Rectal smooth muscle tissue (tissue), 1 donor: ENCODE measurements around the gene GXYLT2.

Experiments used
- H3K27ac ChIP-seq: one replicate; pipeline ENCODE4 v1.7.0; 2013; ENCODE audit warnings: low read depth, low read length, inconsistent platforms
- H3K27me3 ChIP-seq: one replicate; pipeline ENCODE4 v1.7.0; 2013; ENCODE audit warnings: low read length; ENCODE audit not compliant: control insufficient read depth, insufficient read depth
- H3K36me3 ChIP-seq: one replicate; pipeline ENCODE4 v1.7.0; 2013; ENCODE audit warnings: low read length; ENCODE audit not compliant: control insufficient read depth, insufficient read depth
- H3K4me1 ChIP-seq: one replicate; pipeline ENCODE4 v1.7.0; 2013; ENCODE audit warnings: low read length; ENCODE audit not compliant: control insufficient read depth, insufficient read depth
- H3K4me3 ChIP-seq: one replicate; pipeline ENCODE4 v1.7.0; 2013; ENCODE audit warnings: low read length
- H3K9ac ChIP-seq: one replicate; pipeline ENCODE4 v1.7.0; 2013; ENCODE audit warnings: low read length

Gene GXYLT2

DNA sequence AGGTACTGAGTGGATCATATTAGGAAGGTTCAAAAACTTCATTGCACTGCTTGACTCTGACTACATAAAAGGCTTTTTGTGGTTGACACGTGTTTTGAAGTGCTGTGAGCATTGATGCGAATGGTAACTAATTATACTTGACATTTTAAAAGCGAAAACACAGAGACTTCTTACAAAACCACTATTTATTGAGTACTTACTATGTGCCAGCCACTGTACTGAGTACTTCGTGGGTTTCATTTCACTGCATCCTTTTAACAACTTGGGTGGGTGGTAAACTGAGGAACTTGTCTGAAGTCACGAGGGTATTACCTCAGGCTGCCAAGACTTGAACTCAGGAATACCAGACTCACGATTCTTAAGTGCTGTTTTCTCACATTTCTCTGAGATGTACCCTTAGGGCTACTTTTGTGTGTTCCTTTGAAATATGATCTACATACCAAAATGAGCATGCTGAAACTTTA is 63.4 kb downstream of the GXYLT2 start:
- Histone ChIP-seq H3K4me3 (no peak overlapping the region), H3K36me3 (no peaks in the 10 kb centered on the region), H3K27ac (no peak overlapping the region), H3K4me1 (no peaks in the 10 kb centered on the region), H3K27me3 (no peaks in the 10 kb centered on the region), H3K9ac (no peak overlapping the region)

- no peaks in the 10 kb centered on the region for H3K27me3 ChIP-seq
- no peaks in the 10 kb centered on the region for H3K36me3 ChIP-seq
- H3K4me3 ChIP-seq, result no peak overlapping the region
- H3K27ac ChIP-seq, result no peak overlapping the region
- no peak overlapping the region for H3K9ac ChIP-seq
- H3K4me1 ChIP-seq, result no peaks in the 10 kb centered on the region
These were observed 65.6 kb downstream of the GXYLT2 start for GRCh38 chr3:72953325-72953956.

- no peaks in the 10 kb centered on the region for H3K27me3 ChIP-seq
- H3K36me3 ChIP-seq, result no peaks in the 10 kb centered on the region
- no peak overlapping the region for H3K4me3 ChIP-seq
- H3K4me1 ChIP-seq, result no peaks in the 10 kb centered on the region
- no peak overlapping the region for H3K9ac ChIP-seq
- H3K27ac ChIP-seq, result no peak overlapping the region
These were observed 69.5 kb downstream of the GXYLT2 start for GRCh38 chr3:72957297-72957696.

GRCh38 chr3:72959336-72959735 is 71.5 kb downstream of the GXYLT2 start:
- H3K4me1 ChIP-seq, result no peaks in the 10 kb centered on the region
- H3K9ac ChIP-seq, result no peak overlapping the region
- H3K4me3 ChIP-seq, result no peak overlapping the region
- H3K36me3 ChIP-seq, result no peaks in the 10 kb centered on the region
- H3K27me3 ChIP-seq, result no peaks in the 10 kb centered on the region
- H3K27ac ChIP-seq, result no peak overlapping the region

GRCh38 chr3:72960812-72961518 is 73.1 kb downstream of the GXYLT2 start:
- no peak overlapping the region for H3K9ac ChIP-seq
- H3K27me3 ChIP-seq, result no peaks in the 10 kb centered on the region
- no peaks in the 10 kb centered on the region for H3K4me1 ChIP-seq
- H3K4me3 ChIP-seq, result no peak overlapping the region
- H3K27ac ChIP-seq, result no peak overlapping the region
- no peaks in the 10 kb centered on the region for H3K36me3 ChIP-seq

- Histone ChIP-seq H3K27ac (no peak overlapping the region), H3K27me3 (no peaks in the 10 kb centered on the region), H3K4me3 (no peak overlapping the region), H3K9ac (no peak overlapping the region), H3K36me3 (no peaks in the 10 kb centered on the region), H3K4me1 (no peaks in the 10 kb centered on the region)
These were observed 73.9 kb downstream of the GXYLT2 start for GRCh38 chr3:72961752-72962151.

DNA sequence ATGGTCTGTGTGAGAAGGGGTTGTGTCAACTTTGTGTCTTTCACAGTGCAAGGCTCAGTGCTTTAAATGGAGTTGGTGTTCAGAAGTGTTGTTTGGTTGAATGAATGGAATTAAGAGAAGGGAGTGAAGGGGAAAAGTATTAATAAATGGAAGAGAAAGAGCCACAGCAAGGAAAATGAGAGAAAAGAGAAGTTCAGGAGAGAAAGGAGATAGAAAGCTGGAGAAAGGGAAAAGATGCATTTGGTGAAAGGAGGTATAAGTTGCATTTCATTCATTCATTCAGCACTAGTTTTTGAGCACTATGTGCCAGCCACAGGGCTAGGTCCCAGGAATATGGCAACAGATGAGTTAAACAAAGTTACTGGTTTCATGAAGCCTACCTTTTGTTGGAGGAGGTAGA is 74.5 kb downstream of the GXYLT2 start:
- Histone ChIP-seq H3K9ac (no peak overlapping the region), H3K27me3 (no peaks in the 10 kb centered on the region), H3K27ac (no peak overlapping the region), H3K4me3 (no peak overlapping the region), H3K4me1 (no peaks in the 10 kb centered on the region), H3K36me3 (no peaks in the 10 kb centered on the region)

GRCh38 chr3:72964633-72965032 is 76.8 kb downstream of the GXYLT2 start:
- no peak overlapping the region for H3K27ac ChIP-seq
- H3K4me3 ChIP-seq, result no peak overlapping the region
- H3K4me1 ChIP-seq, result no peaks in the 10 kb centered on the region
- peaks cover 2% of the 10 kb centered on the region for H3K36me3 ChIP-seq
- H3K27me3 ChIP-seq, result no peaks in the 10 kb centered on the region
- no peak overlapping the region for H3K9ac ChIP-seq

GRCh38 chr3:72968266-72968664 is 80.4 kb downstream of the GXYLT2 start:
- H3K36me3 ChIP-seq, result peaks cover 2% of the 10 kb centered on the region
- no peaks in the 10 kb centered on the region for H3K4me1 ChIP-seq
- no peak overlapping the region for H3K27ac ChIP-seq
- H3K9ac ChIP-seq, result no peak overlapping the region
- no peaks in the 10 kb centered on the region for H3K27me3 ChIP-seq
- H3K4me3 ChIP-seq, result no peak overlapping the region

- Histone ChIP-seq H3K9ac (no peak overlapping the region), H3K4me1 (no peaks in the 10 kb centered on the region), H3K36me3 (peaks cover 2% of the 10 kb centered on the region), H3K27ac (no peak overlapping the region), H3K27me3 (no peaks in the 10 kb centered on the region), H3K4me3 (no peak overlapping the region)
These were observed 81.9 kb downstream of the GXYLT2 start for GRCh38 chr3:72969766-72970165.

GRCh38 chr3:72970942-72971341 is 83.1 kb downstream of the GXYLT2 start:
- no peak overlapping the region for H3K9ac ChIP-seq

DNA sequence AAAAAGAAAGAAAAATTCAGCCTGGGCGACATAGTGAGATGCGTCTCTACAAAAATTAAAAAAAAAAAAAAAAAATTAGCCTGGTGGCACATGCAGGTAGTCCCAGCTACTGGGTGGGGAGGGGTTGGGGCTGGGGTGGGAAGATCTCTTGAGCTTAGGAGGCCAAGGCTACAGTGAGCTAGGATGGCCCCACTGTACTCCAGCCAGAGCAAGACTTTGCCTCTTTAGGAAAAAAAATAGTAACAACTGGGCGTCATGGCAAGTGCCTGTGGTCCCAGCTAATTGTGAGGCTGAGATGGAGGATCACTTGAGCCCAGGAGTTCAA is 84.8 kb downstream of the GXYLT2 start:
- Histone ChIP-seq H3K36me3 (peaks cover under 1% of the 10 kb centered on the region), H3K4me3 (no peak overlapping the region), H3K27ac (no peak overlapping the region), H3K4me1 (no peaks in the 10 kb centered on the region), H3K9ac (no peak overlapping the region), H3K27me3 (no peaks in the 10 kb centered on the region)

More at GRCh38 chr3:72970942-72971341, 83.1 kb downstream of the GXYLT2 start:
- H3K4me3 ChIP-seq, result no peak overlapping the region
- H3K27me3 ChIP-seq, result no peaks in the 10 kb centered on the region
- no peaks in the 10 kb centered on the region for H3K4me1 ChIP-seq
- peaks cover 2% of the 10 kb centered on the region for H3K36me3 ChIP-seq
- H3K27ac ChIP-seq, result no peak overlapping the region
